Fibroblast of pulmonary artery (primary cell): ENCODE data around the gene ZNF581.

Source experiments
- DNase-seq: peaks from one replicate; pipeline ENCODE4 v3.0.0-alpha.2; 2010; ENCODE audit warnings: low read depth
- H3K4me3 ChIP-seq: replicated peaks from 2 replicates; pipeline ENCODE4 v1.5.1; 2011; ENCODE audit warnings: low read depth, mild to moderate bottlenecking, control low read depth, low read length, moderate library complexity
- CTCF ChIP-seq: IDR thresholded peaks from 2 replicates; pipeline ENCODE4 v1.5.1; 2011; ENCODE audit warnings: mild to moderate bottlenecking, control low read depth, low read length, inconsistent platforms; ENCODE audit errors: missing control alignments

ZNF581 gene

GRCh38 chr19:55658846-55659459 lies 15.5 kb downstream of the ZNF581 start:
- H3K4me3 ChIP-seq = no peak overlapping the region
- no peak for DNase-seq
- TF ChIP-seq CTCF = no peak

- DNase-seq = no peak
- no peak for TF ChIP-seq CTCF
- H3K4me3 ChIP-seq = no peak overlapping the region
These were observed 16.4 kb downstream of the ZNF581 start for GRCh38 chr19:55659822-55660221.

- DNase-seq = no peak
- no peak for TF ChIP-seq CTCF
- H3K4me3 ChIP-seq = no peak overlapping the region
These were observed 17.0 kb downstream of the ZNF581 start for GRCh38 chr19:55660404-55660803.

- TF ChIP-seq CTCF = no peak
- no peak for DNase-seq
- no peak overlapping the region for H3K4me3 ChIP-seq
These were observed 17.5 kb downstream of the ZNF581 start for GRCh38 chr19:55660991-55661390.

GRCh38 chr19:55661826-55662225 lies 18.4 kb downstream of the ZNF581 start:
- no peak for DNase-seq
- H3K4me3 ChIP-seq = no peak overlapping the region
- TF ChIP-seq CTCF = no peak

- no peak for TF ChIP-seq CTCF
- no peak for DNase-seq
- no peak overlapping the region for H3K4me3 ChIP-seq
These were observed 20.5 kb downstream of the ZNF581 start for GRCh38 chr19:55663846-55664536.
